Measurements from ENCODE around the gene KRTAP10-8. TPM values are rescaled to one million over a fixed set of nuclear protein-coding genes. Genes with fewer than 3 reads are reported as not detected.

The KRTAP10-8 gene, protein sequence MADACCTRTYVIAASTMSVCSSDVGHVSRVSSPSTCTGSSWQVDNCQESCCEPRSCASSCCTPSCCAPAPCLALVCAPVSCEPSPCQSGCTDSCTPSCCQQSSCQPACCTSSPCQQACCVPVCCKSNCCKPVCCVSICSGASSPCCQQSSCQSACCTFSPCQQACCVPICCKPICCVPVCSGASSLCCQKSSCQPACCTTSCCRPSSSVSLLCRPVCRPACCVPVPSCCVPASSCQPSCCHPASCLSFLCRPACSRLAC
- not detected for polyA plus RNA-seq (2012; ENCODE audit: insufficient read depth, insufficient read length, low read depth)

DNA sequence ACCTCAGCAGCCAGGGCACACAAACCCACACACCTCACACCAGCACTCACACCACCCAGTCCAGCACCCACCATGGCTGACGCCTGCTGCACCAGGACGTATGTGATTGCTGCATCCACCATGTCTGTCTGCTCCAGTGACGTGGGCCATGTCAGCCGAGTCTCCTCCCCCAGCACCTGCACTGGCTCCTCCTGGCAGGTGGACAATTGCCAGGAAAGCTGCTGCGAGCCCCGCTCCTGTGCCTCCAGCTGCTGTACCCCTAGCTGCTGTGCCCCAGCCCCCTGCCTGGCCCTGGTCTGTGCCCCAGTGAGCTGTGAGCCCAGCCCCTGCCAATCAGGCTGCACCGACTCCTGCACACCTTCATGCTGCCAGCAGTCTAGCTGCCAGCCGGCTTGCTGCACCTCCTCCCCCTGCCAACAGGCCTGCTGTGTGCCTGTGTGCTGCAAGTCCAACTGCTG is at the start of gene KRTAP10-8:
Gene KRTAP10-8 (plus strand): TSS at position 51 of the 458 bp plus-strand sequence. CDS start 22 bp downstream, at position 73.
- Histone ChIP-seq H3K4me3 (ENCODE audit: low read depth, low read length) (no peak within 1 kb of the TSS), H3K9me3 (no peaks in the 10 kb centered on the region), H3K27me3 (peaks cover 11% of the 10 kb centered on the region), H3K36me3 (no peaks in the 10 kb centered on the region), H3K4me1 (no peaks in the 10 kb centered on the region)
- TF ChIP-seq, protein P1, sequence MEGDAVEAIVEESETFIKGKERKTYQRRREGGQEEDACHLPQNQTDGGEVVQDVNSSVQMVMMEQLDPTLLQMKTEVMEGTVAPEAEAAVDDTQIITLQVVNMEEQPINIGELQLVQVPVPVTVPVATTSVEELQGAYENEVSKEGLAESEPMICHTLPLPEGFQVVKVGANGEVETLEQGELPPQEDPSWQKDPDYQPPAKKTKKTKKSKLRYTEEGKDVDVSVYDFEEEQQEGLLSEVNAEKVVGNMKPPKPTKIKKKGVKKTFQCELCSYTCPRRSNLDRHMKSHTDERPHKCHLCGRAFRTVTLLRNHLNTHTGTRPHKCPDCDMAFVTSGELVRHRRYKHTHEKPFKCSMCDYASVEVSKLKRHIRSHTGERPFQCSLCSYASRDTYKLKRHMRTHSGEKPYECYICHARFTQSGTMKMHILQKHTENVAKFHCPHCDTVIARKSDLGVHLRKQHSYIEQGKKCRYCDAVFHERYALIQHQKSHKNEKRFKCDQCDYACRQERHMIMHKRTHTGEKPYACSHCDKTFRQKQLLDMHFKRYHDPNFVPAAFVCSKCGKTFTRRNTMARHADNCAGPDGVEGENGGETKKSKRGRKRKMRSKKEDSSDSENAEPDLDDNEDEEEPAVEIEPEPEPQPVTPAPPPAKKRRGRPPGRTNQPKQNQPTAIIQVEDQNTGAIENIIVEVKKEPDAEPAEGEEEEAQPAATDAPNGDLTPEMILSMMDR (IDR thresholded peaks at IDR 0.05; ENCODE audit: low read depth, low read length): no peak
- no peak for DNase-seq

DNA sequence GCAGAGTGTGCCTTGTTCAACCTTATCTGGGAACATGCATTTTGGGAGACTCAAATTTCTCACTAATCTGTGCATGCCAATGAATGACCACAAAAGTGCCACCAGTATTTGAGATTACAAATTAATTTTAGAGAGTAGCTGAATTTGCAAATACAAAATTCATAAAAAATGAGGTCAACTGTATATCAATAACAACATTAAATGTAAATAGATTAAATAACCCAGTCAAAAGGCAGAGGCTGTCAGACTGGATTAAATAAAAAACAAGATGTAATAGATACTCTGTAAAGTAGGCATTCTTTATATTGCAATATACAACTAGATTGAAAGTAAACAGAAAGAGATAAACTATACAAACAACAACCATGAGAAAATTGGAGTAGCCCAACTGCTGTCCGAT is 47.8 kb upstream of the KRTAP10-8 start:
- TF ChIP-seq, protein P1 (IDR thresholded peaks at IDR 0.05; ENCODE audit: low read depth, low read length): no peak

DNA sequence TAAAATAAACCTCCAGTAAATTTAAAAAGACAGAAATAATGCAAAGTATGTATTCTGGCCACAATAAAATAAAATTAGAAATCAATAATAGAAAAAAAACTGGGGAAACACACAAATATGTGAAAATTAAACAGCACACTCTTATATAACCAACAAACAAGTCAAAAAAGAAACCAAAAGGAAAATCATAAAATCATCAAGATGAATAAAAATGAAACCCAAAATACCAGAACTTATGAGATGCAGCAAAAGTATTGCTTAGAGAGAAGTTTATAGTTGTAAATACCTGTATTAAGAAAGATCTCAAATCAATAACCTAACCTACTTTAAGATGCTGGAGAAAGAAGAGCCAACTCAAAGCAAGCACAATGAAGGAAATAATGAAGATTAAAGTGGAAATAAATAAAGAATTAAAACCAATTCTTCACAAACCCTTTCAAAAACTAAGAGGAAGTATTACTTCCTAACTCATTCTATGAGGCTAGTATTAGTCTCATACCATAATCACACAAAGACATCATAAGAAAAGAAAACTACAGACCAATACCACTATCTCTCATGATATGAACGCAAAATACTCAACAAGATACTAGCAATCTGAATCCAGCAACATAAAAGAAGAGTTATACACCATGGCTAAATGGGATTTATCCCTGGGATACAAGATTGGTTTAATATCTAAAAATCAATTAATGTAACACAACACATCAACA is 46.8 kb upstream of the KRTAP10-8 start:
- Histone ChIP-seq H3K4me1 (no peaks in the 10 kb centered on the region), H3K36me3 (no peaks in the 10 kb centered on the region), H3K9me3 (no peaks in the 10 kb centered on the region), H3K27me3 (no peaks in the 10 kb centered on the region; the same call in 1 of the 2 replicates), H3K4me3 (ENCODE audit: low read depth, low read length) (no peak overlapping the region)
- DNase-seq: no peak
- TF ChIP-seq, protein P1 (IDR thresholded peaks at IDR 0.05; ENCODE audit: low read depth, low read length): no peak

More for the DNA sequence above, 47.8 kb upstream of the KRTAP10-8 start:
- Histone ChIP-seq H3K36me3 (no peaks in the 10 kb centered on the region), H3K27me3 (no peaks in the 10 kb centered on the region; the same call in 1 of the 2 replicates), H3K4me1 (no peaks in the 10 kb centered on the region), H3K4me3 (ENCODE audit: low read depth, low read length) (no peak overlapping the region), H3K9me3 (no peaks in the 10 kb centered on the region)
- no peak for DNase-seq

DNA sequence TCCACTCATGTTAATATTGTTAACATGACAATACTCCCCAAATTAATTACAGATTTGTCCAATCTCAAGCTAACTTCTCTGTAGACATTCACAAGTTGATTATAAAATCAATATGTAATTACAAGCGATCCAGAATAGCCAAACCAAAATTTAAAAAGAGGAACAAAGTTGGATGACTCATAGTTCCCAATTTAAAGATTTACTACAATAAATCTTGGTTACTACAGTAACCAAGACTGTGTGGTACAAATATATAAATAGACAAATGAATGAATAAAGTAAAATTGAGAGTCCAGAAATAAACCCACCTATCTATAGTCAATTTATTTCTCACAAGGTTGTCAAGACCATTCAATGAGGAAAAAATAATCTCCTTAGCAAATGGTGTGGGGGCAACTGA is 45.5 kb upstream of the KRTAP10-8 start:
- TF ChIP-seq, protein P1 (IDR thresholded peaks at IDR 0.05; ENCODE audit: low read depth, low read length): no peak
- Histone ChIP-seq H3K4me1 (no peaks in the 10 kb centered on the region), H3K4me3 (ENCODE audit: low read depth, low read length) (no peak overlapping the region), H3K9me3 (no peaks in the 10 kb centered on the region), H3K36me3 (no peaks in the 10 kb centered on the region), H3K27me3 (no peaks in the 10 kb centered on the region; the same call in 1 of the 2 replicates)
- DNase-seq: no peak

DNA sequence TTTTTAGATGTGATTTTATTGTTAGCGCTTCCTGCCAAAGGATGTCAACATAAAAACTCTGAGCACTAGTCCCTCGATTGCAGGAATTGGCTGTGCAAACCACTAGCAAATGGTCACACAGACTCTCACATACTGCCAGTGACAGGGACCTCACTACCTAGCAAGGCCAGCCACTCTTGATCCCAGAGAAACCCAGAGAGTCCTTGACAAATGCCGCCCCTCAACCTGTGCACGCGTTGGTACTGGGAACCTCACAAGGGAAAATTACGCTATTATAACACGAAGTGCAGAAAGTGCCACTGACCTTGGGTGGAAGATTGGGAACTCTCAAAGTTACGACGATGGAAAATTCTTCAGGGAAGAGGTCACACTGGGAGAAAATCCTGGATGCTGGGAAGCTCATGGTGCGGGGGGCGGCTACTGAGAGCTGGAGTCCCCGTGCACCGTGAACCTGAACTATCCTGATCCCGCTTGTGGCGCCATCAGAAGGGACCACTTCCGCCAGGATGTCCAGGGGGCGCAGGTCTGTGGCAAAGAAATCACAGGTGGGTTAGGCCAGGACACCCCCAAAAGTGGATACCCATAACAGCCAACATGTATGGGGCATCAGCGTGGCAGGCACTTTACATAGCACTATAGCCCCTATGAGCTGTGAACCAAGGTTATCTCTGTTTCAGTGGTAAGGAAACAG is 44.3 kb upstream of the KRTAP10-8 start:
- H3K9me3 ChIP-seq: no peaks in the 10 kb centered on the region
- DNase-seq: no peak
- TF ChIP-seq, protein P1 (IDR thresholded peaks at IDR 0.05; ENCODE audit: low read depth, low read length): no peak
- no peaks in the 10 kb centered on the region; the same call in 1 of the 2 replicates for H3K27me3 ChIP-seq
- H3K4me1 ChIP-seq: no peaks in the 10 kb centered on the region
- no peak overlapping the region for H3K4me3 ChIP-seq (ENCODE audit: low read depth, low read length)
- H3K36me3 ChIP-seq: no peaks in the 10 kb centered on the region

All from BE2C (cell line).